ENCODE measurements around the gene TMPRSS3. TPM values are rescaled to one million over a fixed set of nuclear protein-coding genes. Genes with fewer than 3 reads are reported as not detected.
"Not testable (repeated sequence)": the region's sequence is repeated elsewhere in the genome, so short reads cannot be mapped to it uniquely, and the experiment has no call there.

The TMPRSS3 gene
- total RNA-seq, 3 donors from 2014 or later, result 9.2 to 27.2 TPM; not detected in 1

DNA sequence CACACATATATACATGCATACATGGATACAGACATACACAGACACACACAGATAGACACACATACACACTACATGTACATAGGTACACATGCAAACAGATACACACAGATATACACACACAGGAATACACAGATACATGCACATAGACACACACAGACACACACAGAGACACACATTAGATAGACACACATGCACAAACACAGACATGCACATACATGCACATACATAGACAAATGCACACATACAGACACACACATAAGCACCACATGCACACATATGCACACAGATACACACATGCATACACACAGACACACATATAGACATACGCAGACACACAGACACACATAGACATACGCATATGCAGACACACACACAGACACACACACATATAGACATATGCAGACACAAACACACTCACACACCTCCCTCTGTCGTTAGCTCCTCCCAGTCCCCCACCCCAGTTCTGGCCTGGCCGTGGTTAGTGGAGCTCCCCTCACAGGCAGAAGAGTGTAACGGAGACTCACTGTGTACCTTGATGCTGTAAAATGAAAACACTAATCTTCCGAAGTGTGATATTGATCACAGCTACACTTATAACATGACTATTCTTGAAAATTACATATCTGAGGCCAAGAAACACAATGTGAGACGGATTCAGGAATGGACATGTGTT is 15.5 kb upstream of the TMPRSS3 start:
- no peaks in the 10 kb centered on the region for H3K4me1 ChIP-seq
- intact Hi-C loops (cut with DNase I; ENCODE audit: low total_unique reads), result no loop called here
- TF ChIP-seq POLR2A (IDR thresholded peaks at IDR 0.05), result no peak
- TF ChIP-seq POLR2AphosphoS5 (IDR thresholded peaks at IDR 0.05), result no peak
- TF ChIP-seq, protein P1, sequence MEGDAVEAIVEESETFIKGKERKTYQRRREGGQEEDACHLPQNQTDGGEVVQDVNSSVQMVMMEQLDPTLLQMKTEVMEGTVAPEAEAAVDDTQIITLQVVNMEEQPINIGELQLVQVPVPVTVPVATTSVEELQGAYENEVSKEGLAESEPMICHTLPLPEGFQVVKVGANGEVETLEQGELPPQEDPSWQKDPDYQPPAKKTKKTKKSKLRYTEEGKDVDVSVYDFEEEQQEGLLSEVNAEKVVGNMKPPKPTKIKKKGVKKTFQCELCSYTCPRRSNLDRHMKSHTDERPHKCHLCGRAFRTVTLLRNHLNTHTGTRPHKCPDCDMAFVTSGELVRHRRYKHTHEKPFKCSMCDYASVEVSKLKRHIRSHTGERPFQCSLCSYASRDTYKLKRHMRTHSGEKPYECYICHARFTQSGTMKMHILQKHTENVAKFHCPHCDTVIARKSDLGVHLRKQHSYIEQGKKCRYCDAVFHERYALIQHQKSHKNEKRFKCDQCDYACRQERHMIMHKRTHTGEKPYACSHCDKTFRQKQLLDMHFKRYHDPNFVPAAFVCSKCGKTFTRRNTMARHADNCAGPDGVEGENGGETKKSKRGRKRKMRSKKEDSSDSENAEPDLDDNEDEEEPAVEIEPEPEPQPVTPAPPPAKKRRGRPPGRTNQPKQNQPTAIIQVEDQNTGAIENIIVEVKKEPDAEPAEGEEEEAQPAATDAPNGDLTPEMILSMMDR (IDR thresholded peaks at IDR 0.05), result no peak
- no peaks in the 10 kb centered on the region for H3K36me3 ChIP-seq
- no peak overlapping the region for H3K4me3 ChIP-seq
- no peak overlapping the region for H3K27ac ChIP-seq
- no peaks in the 10 kb centered on the region for H3K27me3 ChIP-seq
- H3K9me3 ChIP-seq, result no peaks in the 10 kb centered on the region
- no peak for DNase-seq (ENCODE audit: low spot score in 2 of 2)

DNA sequence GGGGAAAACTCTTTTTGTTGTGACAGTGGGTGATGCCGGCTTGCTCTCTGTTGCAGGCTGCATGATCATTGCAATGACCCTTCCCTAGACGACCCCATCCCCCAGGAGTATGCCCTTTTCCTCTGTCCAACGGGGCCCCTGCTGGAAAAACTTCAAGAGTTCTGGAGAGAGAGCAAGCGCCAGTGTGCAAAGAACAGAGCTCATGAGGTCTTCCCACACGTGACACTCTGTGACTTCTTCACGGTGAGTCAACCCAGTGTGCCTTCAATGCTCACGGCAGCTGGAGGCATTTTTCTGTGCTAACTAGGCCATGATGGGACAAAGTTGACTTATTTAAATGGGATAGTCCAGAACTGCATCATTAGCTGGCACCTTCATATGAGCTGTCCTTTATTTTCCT is 13.5 kb upstream of the TMPRSS3 start:
- DNase-seq (ENCODE audit: low spot score in 2 of 2), result no peak
- H3K4me1 ChIP-seq, result no peaks in the 10 kb centered on the region
- H3K36me3 ChIP-seq, result no peaks in the 10 kb centered on the region
- no peaks in the 10 kb centered on the region for H3K27me3 ChIP-seq
- no peaks in the 10 kb centered on the region for H3K9me3 ChIP-seq
- no peak overlapping the region for H3K4me3 ChIP-seq
- TF ChIP-seq POLR2A (IDR thresholded peaks at IDR 0.05) (no peak), POLR2AphosphoS5 (IDR thresholded peaks at IDR 0.05) (no peak)
- TF ChIP-seq, protein P1 (IDR thresholded peaks at IDR 0.05), result no peak
- intact Hi-C loops (cut with DNase I; ENCODE audit: low total_unique reads), result no loop called here
- no peak overlapping the region for H3K27ac ChIP-seq

DNA sequence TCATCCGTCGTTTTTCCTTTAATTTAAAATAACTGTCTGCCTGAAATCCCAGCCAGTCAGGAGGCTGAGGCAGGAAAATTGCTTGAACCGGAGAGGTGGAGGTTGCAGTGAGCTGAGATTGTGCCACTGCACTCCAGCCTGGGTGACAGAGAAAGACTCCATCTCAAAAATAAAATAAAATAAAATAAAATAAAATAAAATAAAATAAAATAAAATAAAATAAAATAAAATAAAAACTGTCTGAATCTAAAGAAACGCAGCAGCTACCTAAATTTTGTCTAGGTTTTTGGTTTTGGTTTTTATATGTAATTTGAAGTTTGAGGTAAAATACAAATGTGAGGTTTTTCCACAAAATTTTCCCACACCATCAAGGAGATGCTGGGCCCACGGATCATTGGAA is 12.9 kb upstream of the TMPRSS3 start:
- H3K36me3 ChIP-seq; H3K27ac ChIP-seq; H3K27me3 ChIP-seq; H3K4me1 ChIP-seq; intact Hi-C loops (cut with DNase I; ENCODE audit: low total_unique reads); DNase-seq (ENCODE audit: low spot score in 2 of 2); H3K4me3 ChIP-seq; H3K9me3 ChIP-seq: not testable (repeated sequence)

DNA sequence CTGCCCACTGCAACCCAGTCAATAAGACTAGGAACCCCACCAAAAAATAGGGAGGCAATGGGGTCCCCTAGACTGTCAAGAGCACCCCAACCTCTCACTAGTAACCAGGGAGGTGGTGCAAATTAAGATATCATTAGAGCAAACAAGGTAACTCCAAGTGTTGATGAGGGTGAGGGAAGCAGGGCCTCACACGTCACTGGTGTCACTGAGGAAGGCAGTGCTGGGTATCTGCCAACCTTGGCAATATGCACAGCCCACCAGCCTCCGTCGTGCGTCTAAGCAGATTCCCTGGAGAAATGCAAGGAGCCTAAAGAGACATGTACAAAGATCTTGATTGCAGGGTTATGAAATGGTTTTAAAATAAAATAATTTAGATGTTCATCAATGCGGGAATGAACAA is 11.6 kb upstream of the TMPRSS3 start:
- Histone ChIP-seq H3K4me1 (no peaks in the 10 kb centered on the region), H3K4me3 (no peak overlapping the region), H3K9me3 (no peaks in the 10 kb centered on the region), H3K27me3 (no peaks in the 10 kb centered on the region), H3K27ac (no peak overlapping the region), H3K36me3 (no peaks in the 10 kb centered on the region)
- intact Hi-C loops (cut with DNase I; ENCODE audit: low total_unique reads), result no loop called here
- TF ChIP-seq, protein P1 (IDR thresholded peaks at IDR 0.05), result no peak
- TF ChIP-seq POLR2AphosphoS5 (IDR thresholded peaks at IDR 0.05) (no peak), POLR2A (IDR thresholded peaks at IDR 0.05) (no peak)
- no peak for DNase-seq (ENCODE audit: low spot score in 2 of 2)

DNA sequence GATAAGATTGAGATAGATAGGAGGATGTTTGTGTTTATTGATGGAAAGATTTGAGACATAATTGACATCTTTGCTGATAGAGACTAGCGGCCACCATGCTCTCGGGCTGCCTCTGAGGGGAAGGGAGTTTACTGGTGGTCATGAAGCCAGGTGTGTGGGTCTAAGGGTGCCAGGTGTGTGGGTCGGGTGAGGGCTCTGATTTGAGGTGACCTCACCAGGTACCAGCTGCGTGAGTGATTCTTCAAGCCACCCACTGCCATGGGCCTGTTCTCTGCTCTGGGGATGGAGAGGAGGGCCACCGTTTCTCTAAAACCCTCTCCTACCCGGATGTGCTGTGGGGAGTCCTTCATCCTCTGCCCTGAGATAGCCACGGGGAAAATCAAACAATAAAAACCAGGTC is 11.0 kb upstream of the TMPRSS3 start:
- intact Hi-C loops (cut with DNase I; ENCODE audit: low total_unique reads), result no loop called here
- H3K27ac ChIP-seq, result no peak overlapping the region
- DNase-seq (ENCODE audit: low spot score in 2 of 2), result no peak
- no peaks in the 10 kb centered on the region for H3K27me3 ChIP-seq
- H3K36me3 ChIP-seq, result no peaks in the 10 kb centered on the region
- TF ChIP-seq, protein P1 (IDR thresholded peaks at IDR 0.05), result no peak
- no peak for TF ChIP-seq POLR2AphosphoS5 (IDR thresholded peaks at IDR 0.05)
- no peak for TF ChIP-seq POLR2A (IDR thresholded peaks at IDR 0.05)
- no peaks in the 10 kb centered on the region for H3K4me1 ChIP-seq
- no peaks in the 10 kb centered on the region for H3K9me3 ChIP-seq
- H3K4me3 ChIP-seq, result no peak overlapping the region
